Immature natural killer cell (primary cell): ENCODE measurements around the gene CABP1. TPM values are rescaled to one million over a fixed set of nuclear protein-coding genes. Genes with fewer than 3 reads are reported as not detected.

ENCODE experiments used
- DNase-seq, 3 donors: peaks; one replicate each; pipeline ENCODE4 v3.0.0; 2022; ENCODE audit warnings: mixed read lengths in 1 of 3
- H3K27ac Mint-ChIP-seq, 6 donors: one replicate each; pipeline ENCODE4 v1.8.0; 2020; ENCODE audit warnings: mixed read lengths in 6 of 6, mild to moderate bottlenecking in 5 of 6, inconsistent platforms in 4 of 6, moderate library complexity in 3 of 6
- H3K27me3 Mint-ChIP-seq, 3 donors: one replicate each; pipeline ENCODE4 v1.8.0; 2020 to 2021; ENCODE audit warnings: low read depth in 3 of 3, mild to moderate bottlenecking in 3 of 3, mixed read lengths in 3 of 3, moderate library complexity in 3 of 3, inconsistent platforms in 1 of 3
- H3K36me3 Mint-ChIP-seq, 3 donors: one replicate each; pipeline ENCODE4 v1.8.0; 2020; ENCODE audit warnings: mixed read lengths in 3 of 3, inconsistent platforms in 2 of 3, mild to moderate bottlenecking in 2 of 3
- H3K4me1 Mint-ChIP-seq, 2 donors: one replicate each; pipeline ENCODE4 v1.8.0; 2020; ENCODE audit warnings: inconsistent platforms in 2 of 2, mild to moderate bottlenecking in 2 of 2, mixed read lengths in 2 of 2, moderate library complexity in 1 of 2
- H3K4me3 Mint-ChIP-seq, 5 donors: one replicate each; pipeline ENCODE4 v1.8.0; 2020; ENCODE audit warnings: mild to moderate bottlenecking in 5 of 5, mixed read lengths in 5 of 5, inconsistent platforms in 3 of 5, moderate library complexity in 3 of 5
- H3K9me3 Mint-ChIP-seq, 6 donors: one replicate each; pipeline ENCODE4 v1.8.0; 2020; ENCODE audit warnings: mild to moderate bottlenecking in 6 of 6, mixed read lengths in 6 of 6, inconsistent platforms in 4 of 6, moderate library complexity in 3 of 6
- polyA plus RNA-seq, 3 donors: library from polyadenylated mRNA; unstranded; fragments of 300-500 nt; fragmentation: Illumina TruSeq; gene quantifications; one replicate each; pipeline ENCODE4 v1.2.3, GENCODE V29; 2021

Gene CABP1
- polyA plus RNA-seq, 3 donors from 2014 or later: not detected

GRCh38 chr12:120649442-120650232 lies 9.2 kb downstream of the CABP1 start:
- no peaks in the 10 kb centered on the region for H3K9me3 Mint-ChIP-seq
- no peak overlapping the region for H3K27ac Mint-ChIP-seq
- H3K36me3 Mint-ChIP-seq: no peaks in the 10 kb centered on the region
- peaks cover 8 to 13% of the 10 kb centered on the region in 2 donors for H3K4me1 Mint-ChIP-seq
- DNase-seq: no peak
- H3K27me3 Mint-ChIP-seq: peaks cover 11 to 16% (median 14%) of the 10 kb centered on the region in 3 donors
- no peak overlapping the region for H3K4me3 Mint-ChIP-seq

DNA sequence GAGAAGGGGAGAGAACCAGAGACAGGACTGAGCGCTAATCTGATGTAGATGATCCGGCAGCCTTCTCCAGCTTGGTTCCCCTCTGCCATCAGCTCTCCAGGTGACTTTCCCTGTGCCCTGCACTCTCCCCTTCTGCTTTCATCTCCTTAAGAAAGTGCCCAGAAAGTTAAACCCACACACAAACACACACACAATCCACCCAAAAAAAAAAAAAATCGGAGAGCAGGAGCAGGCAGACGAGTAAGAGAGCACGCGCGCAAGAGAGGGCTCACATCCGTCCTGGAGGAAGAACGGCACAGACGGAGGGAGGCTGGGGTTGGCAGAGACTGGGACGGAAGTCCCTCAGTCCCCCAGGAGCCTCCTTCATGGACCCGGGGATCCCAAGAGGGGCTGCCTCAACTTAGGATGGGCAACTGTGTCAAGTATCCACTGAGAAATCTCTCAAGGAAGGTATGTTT lies 9.8 kb downstream of the CABP1 start:
- Mint-ChIP-seq H3K36me3 (no peaks in the 10 kb centered on the region), H3K27ac (no peak overlapping the region), H3K4me1 (peaks cover 8 to 13% of the 10 kb centered on the region in 2 donors), H3K9me3 (no peaks in the 10 kb centered on the region), H3K4me3 (no peak overlapping the region), H3K27me3 (peaks cover 11 to 16% (median 14%) of the 10 kb centered on the region in 3 donors)
- no peak for DNase-seq

DNA sequence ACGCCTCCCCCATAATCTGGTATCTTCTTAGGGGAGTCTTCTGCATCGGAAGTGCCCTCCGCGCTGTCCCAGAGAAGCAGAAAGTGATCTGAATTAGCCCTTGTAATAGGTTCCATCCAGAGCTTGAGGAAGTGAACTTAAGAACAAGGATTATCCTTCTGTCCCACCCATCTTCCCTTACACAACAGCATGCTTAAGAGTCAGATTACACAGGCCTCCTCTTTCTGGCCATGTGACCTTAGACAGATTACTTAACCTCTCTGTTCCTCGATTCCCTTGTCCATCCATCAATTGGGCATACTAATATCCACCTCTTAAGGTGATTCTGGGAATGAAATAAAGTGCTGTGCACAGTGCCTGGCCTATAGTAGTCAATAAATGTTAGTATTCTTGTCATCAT lies 11.4 kb downstream of the CABP1 start:
- peaks cover 11 to 13% (median 11%) of the 10 kb centered on the region in 3 donors for H3K27me3 Mint-ChIP-seq
- no peak overlapping the region for H3K4me3 Mint-ChIP-seq
- H3K4me1 Mint-ChIP-seq: peaks cover 8 to 11% of the 10 kb centered on the region in 2 donors

DNA sequence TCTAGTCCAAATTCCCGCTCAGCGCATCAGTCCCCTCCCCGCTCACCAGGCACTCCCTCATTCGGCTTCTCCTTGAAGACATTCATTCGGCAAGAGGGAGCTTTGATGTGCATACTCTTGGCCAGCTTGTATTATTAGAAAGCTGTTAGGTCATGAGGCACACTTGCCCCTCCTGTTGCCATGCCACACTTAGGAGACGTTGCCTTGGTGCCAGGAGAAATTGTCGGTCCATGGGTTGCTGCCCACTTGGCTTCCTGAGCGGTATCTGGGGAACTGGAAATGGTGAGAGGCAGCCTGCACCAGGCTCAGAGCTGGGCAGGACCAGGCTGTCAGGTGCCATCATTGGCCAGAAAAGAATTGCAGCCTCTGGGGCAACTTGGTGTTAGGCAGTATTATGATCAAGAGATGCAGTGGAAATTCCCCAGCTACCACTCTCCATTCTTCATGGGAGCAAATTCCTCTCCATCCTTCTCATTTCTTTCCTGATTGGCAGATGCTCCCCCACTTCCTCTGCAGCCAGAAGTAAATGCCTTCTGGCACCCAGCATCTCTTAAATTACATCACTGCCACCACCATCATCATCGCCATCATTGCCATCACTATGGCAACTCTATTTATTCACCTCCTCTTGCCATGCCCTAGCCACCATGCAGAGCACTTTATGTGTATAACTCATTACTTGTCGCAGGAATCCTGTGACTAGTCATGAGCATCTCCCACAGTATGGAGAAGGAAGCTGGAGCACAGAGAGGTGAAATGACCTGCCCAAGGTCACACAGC lies 12.4 kb downstream of the CABP1 start:
- no peaks in the 10 kb centered on the region for H3K9me3 Mint-ChIP-seq
- H3K4me3 Mint-ChIP-seq: no peak overlapping the region
- H3K4me1 Mint-ChIP-seq: peaks cover 5 to 7% of the 10 kb centered on the region in 2 donors
- peak overlapping the region in 1 of 6 donors; percentile 37 for H3K27ac Mint-ChIP-seq
- no peak for DNase-seq
- H3K27me3 Mint-ChIP-seq: peaks cover 7 to 9% (median 8%) of the 10 kb centered on the region in 3 donors
- no peaks in the 10 kb centered on the region for H3K36me3 Mint-ChIP-seq

More for the DNA sequence above, 11.4 kb downstream of the CABP1 start:
- Mint-ChIP-seq H3K36me3 (no peaks in the 10 kb centered on the region), H3K27ac (no peak overlapping the region), H3K9me3 (no peaks in the 10 kb centered on the region)
- DNase-seq: no peak

DNA sequence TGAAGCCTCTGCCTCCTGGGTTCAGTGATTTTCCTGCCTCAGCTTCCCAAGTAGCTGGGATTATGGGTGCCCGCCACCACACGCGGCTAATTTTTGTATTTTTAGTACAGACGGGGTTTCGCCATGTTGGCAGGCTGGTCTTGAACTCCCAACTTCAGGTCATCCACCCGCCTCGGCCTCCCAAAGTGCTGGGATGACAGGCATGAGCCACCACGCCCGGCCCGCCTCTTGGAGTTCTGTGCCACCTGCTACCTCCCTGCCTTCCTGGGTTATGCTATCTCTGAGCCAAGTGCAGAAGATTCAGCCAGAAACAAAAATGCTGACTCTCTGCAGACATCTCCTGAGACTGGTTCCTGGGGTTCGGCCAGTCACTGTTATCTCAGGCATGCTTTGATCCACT lies 13.2 kb downstream of the CABP1 start:
- H3K27ac Mint-ChIP-seq: no peak overlapping the region

GRCh38 chr12:120654656-120655055 lies 14.2 kb downstream of the CABP1 start:
- H3K27ac Mint-ChIP-seq: no peak overlapping the region
- no peak overlapping the region for H3K4me3 Mint-ChIP-seq
- H3K27me3 Mint-ChIP-seq: peaks cover 3 to 7% (median 6%) of the 10 kb centered on the region in 3 donors
- DNase-seq: no peak
- no peaks in the 10 kb centered on the region for H3K36me3 Mint-ChIP-seq
- H3K4me1 Mint-ChIP-seq: no peaks in the 10 kb centered on the region
- no peaks in the 10 kb centered on the region for H3K9me3 Mint-ChIP-seq

More for the DNA sequence above, 13.2 kb downstream of the CABP1 start:
- Mint-ChIP-seq H3K4me1 (peaks cover 5 to 7% of the 10 kb centered on the region in 2 donors), H3K9me3 (no peaks in the 10 kb centered on the region), H3K27me3 (peaks cover 6 to 9% (median 7%) of the 10 kb centered on the region in 3 donors), H3K4me3 (no peak overlapping the region), H3K36me3 (no peaks in the 10 kb centered on the region)
- DNase-seq: no peak

- no peak for DNase-seq
- Mint-ChIP-seq H3K4me3 (no peak overlapping the region), H3K27ac (no peak overlapping the region), H3K36me3 (no peaks in the 10 kb centered on the region), H3K4me1 (no peaks in the 10 kb centered on the region), H3K27me3 (peaks cover under 1 to 5% (median 3%) of the 10 kb centered on the region in 3 donors), H3K9me3 (no peaks in the 10 kb centered on the region)
These were observed 15.6 kb downstream of the CABP1 start for GRCh38 chr12:120656008-120656407.

DNA sequence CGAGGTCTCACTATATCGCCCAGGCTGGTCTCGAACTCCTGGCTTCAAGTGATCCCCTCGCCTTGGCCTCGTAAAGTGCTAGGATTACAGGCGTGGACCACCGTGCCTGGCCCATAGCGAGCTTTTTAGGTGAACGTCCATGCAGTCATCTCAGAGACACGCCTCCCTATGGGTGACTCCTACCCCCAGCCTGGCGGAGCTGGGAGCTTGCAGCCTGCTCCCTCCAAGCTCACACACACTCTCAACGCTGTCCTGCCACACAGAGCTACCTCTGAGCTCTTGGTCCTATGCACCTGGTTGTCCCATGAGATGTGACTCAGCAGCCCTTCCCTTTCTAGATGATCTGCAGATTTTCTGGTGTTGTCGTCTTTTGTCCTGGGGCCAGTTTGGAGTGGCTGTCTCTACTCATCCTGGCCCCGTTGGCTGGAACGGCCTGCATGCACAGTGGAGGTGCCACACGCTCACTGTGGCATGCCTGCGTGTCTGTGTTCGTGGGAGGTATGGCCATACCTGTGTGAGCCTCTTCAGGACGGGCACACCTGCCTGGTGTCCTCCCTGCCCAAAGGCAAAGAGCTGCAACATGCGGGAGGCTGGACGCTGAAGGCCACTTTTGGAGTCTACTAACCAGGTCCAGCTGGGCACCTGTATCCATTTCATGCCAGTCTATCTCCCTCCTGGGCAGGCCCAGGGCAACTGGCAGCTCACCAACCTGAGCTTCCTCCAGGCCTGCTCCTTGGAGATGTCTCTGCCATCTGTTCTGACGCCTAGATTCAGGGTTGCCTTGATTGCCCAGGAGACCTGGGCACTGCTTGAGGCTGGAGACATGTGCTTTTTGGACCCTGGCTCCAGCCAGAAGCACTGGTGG lies 18.1 kb downstream of the CABP1 start:
- no peak for DNase-seq
- Mint-ChIP-seq H3K4me1 (no peaks in the 10 kb centered on the region), H3K9me3 (no peaks in the 10 kb centered on the region), H3K36me3 (no peaks in the 10 kb centered on the region), H3K27ac (no peak overlapping the region), H3K27me3 (peaks cover 0 to 3% (median 0%) of the 10 kb centered on the region in 3 donors), H3K4me3 (no peak overlapping the region)

DNA sequence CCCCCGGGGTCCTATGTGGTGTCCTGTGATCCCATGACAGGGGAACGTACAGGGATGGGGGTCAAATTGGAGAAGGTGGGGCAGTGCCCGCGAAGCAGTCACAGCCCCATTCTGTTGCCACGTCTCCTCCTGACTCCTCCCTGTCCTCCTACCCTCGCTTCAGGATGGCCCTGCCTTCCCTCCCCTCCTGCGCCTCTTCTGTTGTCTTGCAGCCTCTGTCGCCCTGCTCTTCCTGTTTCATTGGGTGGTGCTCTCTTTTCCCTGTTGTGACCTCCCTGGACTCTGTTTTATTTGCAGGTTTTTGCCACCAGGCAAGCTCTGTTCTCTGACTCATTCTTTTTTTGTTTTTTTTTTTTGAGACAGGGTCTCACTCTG lies 18.7 kb downstream of the CABP1 start:
- no peaks in the 10 kb centered on the region for H3K9me3 Mint-ChIP-seq
- no peak overlapping the region for H3K27ac Mint-ChIP-seq
- no peak overlapping the region for H3K4me3 Mint-ChIP-seq
- DNase-seq: no peak
- no peaks in the 10 kb centered on the region for H3K4me1 Mint-ChIP-seq
- peaks cover 0 to 3% (median 2%) of the 10 kb centered on the region in 3 donors for H3K27me3 Mint-ChIP-seq
- H3K36me3 Mint-ChIP-seq: no peaks in the 10 kb centered on the region

DNA sequence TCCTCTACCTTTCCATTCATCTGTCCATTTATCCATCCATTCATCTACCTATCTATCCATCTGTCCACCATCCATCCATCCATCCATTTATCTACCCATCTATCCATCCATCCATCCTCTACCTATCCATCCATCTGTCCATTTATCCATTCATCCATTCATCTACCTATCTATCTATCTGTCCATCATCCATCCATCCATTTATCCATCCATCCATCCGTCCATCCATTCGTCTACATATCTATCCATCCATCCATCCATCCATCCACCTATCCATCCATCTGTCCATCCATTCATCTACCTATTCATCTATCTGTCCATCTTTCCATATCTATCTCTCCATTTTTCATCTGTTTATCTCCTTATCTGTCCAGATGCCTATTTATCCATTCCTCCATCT lies 21.0 kb downstream of the CABP1 start:
- Mint-ChIP-seq H3K36me3 (no peaks in the 10 kb centered on the region), H3K9me3 (no peaks in the 10 kb centered on the region), H3K27ac (no peak overlapping the region), H3K27me3 (peaks cover 3 to 8% (median 7%) of the 10 kb centered on the region in 3 donors), H3K4me3 (no peak overlapping the region), H3K4me1 (peaks cover 0 to 2% of the 10 kb centered on the region in 2 donors)
- no peak for DNase-seq

DNA sequence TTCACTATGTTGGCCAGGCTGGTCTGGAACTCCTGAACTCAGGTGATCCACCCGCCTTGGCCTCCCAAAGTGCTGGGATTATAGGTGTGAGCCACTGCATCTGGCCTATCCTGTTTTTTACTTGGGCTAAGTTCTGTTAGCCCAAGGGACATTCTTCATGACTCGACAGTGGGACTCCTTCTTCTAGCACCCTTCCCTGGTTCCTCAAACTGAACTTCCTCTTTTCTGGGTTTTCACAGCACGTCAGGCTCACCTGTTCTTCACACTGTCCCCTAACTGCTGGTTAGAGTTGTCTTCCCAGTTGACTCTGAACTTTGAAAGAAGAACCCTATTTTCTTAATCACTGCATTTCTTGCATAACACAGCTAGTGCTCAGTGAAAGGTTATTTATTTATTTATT lies 22.5 kb downstream of the CABP1 start:
- peaks cover 5 to 8% (median 7%) of the 10 kb centered on the region in 3 donors for H3K27me3 Mint-ChIP-seq
- no peak overlapping the region for H3K27ac Mint-ChIP-seq
- H3K4me1 Mint-ChIP-seq: peaks cover 0 to 2% of the 10 kb centered on the region in 2 donors
- H3K36me3 Mint-ChIP-seq: no peaks in the 10 kb centered on the region
- H3K9me3 Mint-ChIP-seq: no peaks in the 10 kb centered on the region
- DNase-seq: no peak
- no peak overlapping the region for H3K4me3 Mint-ChIP-seq

- H3K4me3 Mint-ChIP-seq: no peak overlapping the region
- H3K9me3 Mint-ChIP-seq: no peaks in the 10 kb centered on the region
- no peak for DNase-seq
- no peak overlapping the region for H3K27ac Mint-ChIP-seq
- H3K36me3 Mint-ChIP-seq: no peaks in the 10 kb centered on the region
- peaks cover 0 to 2% of the 10 kb centered on the region in 2 donors for H3K4me1 Mint-ChIP-seq
- H3K27me3 Mint-ChIP-seq: peaks cover 7 to 8% (median 7%) of the 10 kb centered on the region in 3 donors
These were observed 23.3 kb downstream of the CABP1 start for GRCh38 chr12:120663741-120664140.

DNA sequence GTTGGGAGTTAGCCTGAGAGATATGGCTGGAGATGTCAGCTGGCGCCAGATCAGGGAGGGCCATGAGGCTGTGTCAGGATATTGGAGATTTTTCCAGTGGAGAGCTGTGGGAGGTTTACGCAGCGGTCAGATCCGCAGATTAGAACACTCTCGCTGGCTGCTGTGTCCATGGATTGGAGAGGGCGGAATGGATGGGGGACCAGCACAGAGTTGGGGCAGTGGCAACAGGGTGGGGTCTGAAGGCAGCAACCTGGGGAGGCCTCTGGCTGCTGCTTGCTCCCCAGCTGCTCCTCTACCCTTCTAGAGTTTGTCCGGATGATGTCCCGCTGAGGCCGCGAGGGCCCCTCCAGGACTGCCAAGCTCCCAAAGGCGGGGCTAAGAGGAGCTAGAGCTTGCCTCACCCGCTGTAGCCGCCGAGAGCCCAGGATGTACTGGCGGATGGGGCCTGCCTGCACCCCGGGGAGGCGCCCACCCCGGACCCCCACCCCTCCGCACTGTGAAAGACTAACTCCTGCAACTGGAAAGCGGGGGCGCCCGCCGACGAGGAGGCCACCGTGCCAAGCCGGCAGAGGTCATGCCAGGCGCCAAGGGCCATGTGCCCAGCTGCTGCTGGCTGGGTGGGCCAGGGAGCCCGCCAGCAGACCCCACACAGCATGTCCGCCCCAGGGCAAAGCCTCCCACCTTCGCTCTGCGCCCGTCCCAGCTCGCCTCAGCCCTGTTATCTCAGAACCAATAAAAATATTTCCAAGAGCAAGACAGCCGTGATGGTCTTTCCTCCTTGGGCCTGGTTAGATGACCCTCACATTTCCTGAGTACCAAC lies 26.4 kb downstream of the CABP1 start:
- no peak for DNase-seq
- peaks cover 0 to 2% of the 10 kb centered on the region in 2 donors for H3K4me1 Mint-ChIP-seq
- no peaks in the 10 kb centered on the region for H3K9me3 Mint-ChIP-seq
- peaks cover 6 to 8% (median 7%) of the 10 kb centered on the region in 3 donors for H3K27me3 Mint-ChIP-seq
- H3K27ac Mint-ChIP-seq: peak overlapping the region in 1 of 6 donors; percentile 13
- no peaks in the 10 kb centered on the region for H3K36me3 Mint-ChIP-seq
- no peak overlapping the region for H3K4me3 Mint-ChIP-seq
